Liver (tissue), 9 donors: Measurements from ENCODE around the gene MGME1. TPM values are rescaled to one million over a fixed set of nuclear protein-coding genes. Genes with fewer than 3 reads are reported as not detected.

Source experiments
- DNase-seq: peaks from one replicate; pipeline ENCODE4 v3.0.0-alpha.2; 2017; ENCODE audit warnings: low spot score
- H3K27ac ChIP-seq, 2 donors: one replicate each; pipeline ENCODE4 v1.7.0; 2013; ENCODE audit warnings: inconsistent platforms in 2 of 2, low read length in 2 of 2, control low read depth in 1 of 2, low read depth in 1 of 2, mild to moderate bottlenecking in 1 of 2
- H3K27me3 ChIP-seq, 4 donors: one replicate each; pipeline versions ENCODE4 v1.6.1 to v1.7.0; 2013; ENCODE audit warnings: low read length in 3 of 4, inconsistent platforms in 1 of 4, mild to moderate bottlenecking in 1 of 4, moderate library complexity in 1 of 4; ENCODE audit not compliant: control insufficient read depth in 4 of 4, insufficient read depth in 4 of 4
- H3K36me3 ChIP-seq, 4 donors: one replicate each; pipeline versions ENCODE4 v1.6.1 to v1.7.0; 2013; ENCODE audit warnings: low read length in 3 of 4, mild to moderate bottlenecking in 3 of 4, low read depth in 1 of 4, moderate library complexity in 1 of 4; ENCODE audit not compliant: control insufficient read depth in 4 of 4, insufficient read depth in 3 of 4
- H3K4me1 ChIP-seq, 4 donors: one replicate each; pipeline versions ENCODE4 v1.6.1 to v1.7.0; 2013; ENCODE audit warnings: low read length in 3 of 4, mild to moderate bottlenecking in 3 of 4, moderate library complexity in 1 of 4; ENCODE audit not compliant: control insufficient read depth in 4 of 4, insufficient read depth in 4 of 4
- H3K4me3 ChIP-seq, 3 donors: one replicate each; pipeline versions ENCODE4 v1.6.1 to v1.7.0; 2013; ENCODE audit warnings: low read length in 3 of 3, control low read depth in 1 of 3, low read depth in 1 of 3, mild to moderate bottlenecking in 1 of 3
- H3K9ac ChIP-seq, 2 donors: one replicate each; pipeline ENCODE4 v1.7.0; 2013; ENCODE audit warnings: low read length in 2 of 2, mild to moderate bottlenecking in 2 of 2, moderate library complexity in 2 of 2, control low read depth in 1 of 2, low read depth in 1 of 2
- H3K9me3 ChIP-seq, 4 donors: one replicate each; pipeline versions ENCODE4 v1.6.1 to v1.7.0; 2013; ENCODE audit warnings: low read length in 3 of 4; ENCODE audit not compliant: control insufficient read depth in 4 of 4
- EGR1 ChIP-seq, 2 donors: IDR thresholded peaks; 2 replicates each; pipeline ENCODE4 v1.6.1; 2016 to 2018; ENCODE audit warnings: antibody characterized with exemption in 2 of 2, low read depth in 2 of 2
- FOXA1 ChIP-seq: IDR thresholded peaks from 2 replicates; pipeline ENCODE4 v1.6.1; 2016; ENCODE audit warnings: antibody characterized with exemption
- FOXA2 ChIP-seq: IDR thresholded peaks from 2 replicates; pipeline ENCODE4 v1.6.1; 2016; ENCODE audit warnings: antibody characterized with exemption
- GABPA ChIP-seq, 2 donors: IDR thresholded peaks in 1 of 2; conservative IDR thresholded peaks in 1 of 2; 2 replicates each; pipeline ENCODE4 v1.6.1; 2016; ENCODE audit warnings: antibody characterized with exemption in 2 of 2, mild to moderate bottlenecking in 1 of 2, moderate library complexity in 1 of 2
- HNF4G ChIP-seq: IDR thresholded peaks from 2 replicates; pipeline ENCODE4 v1.6.1; 2016; ENCODE audit warnings: antibody characterized with exemption
- JUND ChIP-seq, 2 donors: IDR thresholded peaks; 2 replicates each; pipeline ENCODE4 v1.6.1; 2016; ENCODE audit warnings: antibody characterized with exemption in 2 of 2
- NR2F2 ChIP-seq: IDR thresholded peaks from 2 replicates; pipeline ENCODE4 v1.6.1; 2016; ENCODE audit warnings: antibody characterized with exemption
- RAD21 ChIP-seq, 2 donors: IDR thresholded peaks; 2 replicates each; pipeline ENCODE4 v1.6.1; 2016; ENCODE audit warnings: antibody characterized with exemption in 2 of 2, mild to moderate bottlenecking in 2 of 2
- RXRA ChIP-seq, 2 donors: IDR thresholded peaks; 2 replicates each; pipeline ENCODE4 v1.6.1; 2017 to 2018; ENCODE audit warnings: antibody characterized with exemption in 2 of 2, mild to moderate bottlenecking in 1 of 2
- SP1 ChIP-seq: IDR thresholded peaks from 2 replicates; pipeline ENCODE4 v1.6.1; 2018; ENCODE audit warnings: antibody characterized with exemption, mild to moderate bottlenecking
- TAF1 ChIP-seq: conservative IDR thresholded peaks from 2 replicates; pipeline ENCODE4 v1.6.1; 2016; ENCODE audit warnings: antibody characterized with exemption, mild to moderate bottlenecking
- YY1 ChIP-seq: IDR thresholded peaks from 2 replicates; pipeline ENCODE4 v1.6.1; 2016; ENCODE audit warnings: antibody characterized with exemption, mild to moderate bottlenecking
- WGBS: extraction: QIAGEN DNeasy Blood & Tissue Kit; methylation state at CpG from one replicate; pipeline ENCODE4 v1.1.7; 2013; 5-methylcytosine and 5-hydroxymethylcytosine counted together
- polyA plus RNA-seq, 2 donors: library from polyadenylated mRNA; stranded (reverse) in 1 of 2; unstranded in 1 of 2; fragments of 200-250 nt in 1 of 2; fragments of >200 nt in 1 of 2; fragmentation: Nextera tagmentation in 1 of 2; extraction: Ambion mirVana in 1 of 2; gene quantifications; one replicate each; pipeline versions ENCODE4 v1.2.1 to v1.2.3, GENCODE V29; 2013 to 2015
- total RNA-seq, 2 donors: library from RNA; depleted of rRNA; stranded (reverse); fragments of >200 nt; gene quantifications; one replicate each; pipeline ENCODE4 v1.2.3, GENCODE V29; 2014
- TF ChIP-seq, protein P1 (sequence below): IDR thresholded peaks from 2 replicates; pipeline ENCODE4 v1.6.1; 2016; ENCODE audit warnings: antibody characterized with exemption
- TF ChIP-seq, protein P2 (sequence below): IDR thresholded peaks from 2 replicates; pipeline ENCODE4 v1.6.1; 2016; ENCODE audit warnings: antibody characterized with exemption, mild to moderate bottlenecking
- TF ChIP-seq, protein P3 (sequence below): fragments of 150-350 bp; IDR thresholded peaks from 2 replicates; pipeline ENCODE4 v1.5.1; 2017; ENCODE audit warnings: improper control_type of control experiment, low read depth, low read length; ENCODE audit not compliant: missing input control
- TF ChIP-seq, protein P4 (sequence below): IDR thresholded peaks from 2 replicates; pipeline ENCODE4 v1.6.1; 2016; ENCODE audit warnings: antibody characterized with exemption
- TF ChIP-seq, protein P5 (sequence below): IDR thresholded peaks from 2 replicates; pipeline ENCODE4 v1.6.1; 2016; ENCODE audit warnings: antibody characterized with exemption
- donor health status: healthy.
- donor health status: healthy.
- donor health status: healthy.
- donor health status: healthy.
- donor health status: healthy.

The MGME1 gene
- total and polyA plus RNA-seq, 4 donors, result 4.2 to 26.8 (median 6.7) TPM

DNA sequence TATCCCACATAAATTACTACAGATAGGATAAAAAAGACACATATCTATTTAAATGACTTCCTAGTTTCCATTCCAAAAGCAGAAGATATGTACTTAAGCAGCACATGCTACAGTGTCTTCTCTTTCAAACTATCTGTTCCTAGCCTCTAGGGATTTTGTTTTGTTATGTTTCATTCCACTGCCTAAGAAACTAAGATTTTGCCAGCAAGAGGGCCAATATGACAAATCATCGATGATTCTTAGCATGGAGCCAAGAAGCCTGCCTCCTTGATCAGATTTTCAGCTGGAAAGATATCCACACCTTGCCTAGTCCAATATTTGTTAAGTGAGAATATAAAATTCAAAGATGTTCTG lies 7.3 kb upstream of the MGME1 start:
- no peaks in the 10 kb centered on the region for H3K27me3 ChIP-seq
- TF ChIP-seq, protein P1, sequence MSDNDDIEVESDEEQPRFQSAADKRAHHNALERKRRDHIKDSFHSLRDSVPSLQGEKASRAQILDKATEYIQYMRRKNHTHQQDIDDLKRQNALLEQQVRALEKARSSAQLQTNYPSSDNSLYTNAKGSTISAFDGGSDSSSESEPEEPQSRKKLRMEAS, result no peak
- TF ChIP-seq, protein P2, sequence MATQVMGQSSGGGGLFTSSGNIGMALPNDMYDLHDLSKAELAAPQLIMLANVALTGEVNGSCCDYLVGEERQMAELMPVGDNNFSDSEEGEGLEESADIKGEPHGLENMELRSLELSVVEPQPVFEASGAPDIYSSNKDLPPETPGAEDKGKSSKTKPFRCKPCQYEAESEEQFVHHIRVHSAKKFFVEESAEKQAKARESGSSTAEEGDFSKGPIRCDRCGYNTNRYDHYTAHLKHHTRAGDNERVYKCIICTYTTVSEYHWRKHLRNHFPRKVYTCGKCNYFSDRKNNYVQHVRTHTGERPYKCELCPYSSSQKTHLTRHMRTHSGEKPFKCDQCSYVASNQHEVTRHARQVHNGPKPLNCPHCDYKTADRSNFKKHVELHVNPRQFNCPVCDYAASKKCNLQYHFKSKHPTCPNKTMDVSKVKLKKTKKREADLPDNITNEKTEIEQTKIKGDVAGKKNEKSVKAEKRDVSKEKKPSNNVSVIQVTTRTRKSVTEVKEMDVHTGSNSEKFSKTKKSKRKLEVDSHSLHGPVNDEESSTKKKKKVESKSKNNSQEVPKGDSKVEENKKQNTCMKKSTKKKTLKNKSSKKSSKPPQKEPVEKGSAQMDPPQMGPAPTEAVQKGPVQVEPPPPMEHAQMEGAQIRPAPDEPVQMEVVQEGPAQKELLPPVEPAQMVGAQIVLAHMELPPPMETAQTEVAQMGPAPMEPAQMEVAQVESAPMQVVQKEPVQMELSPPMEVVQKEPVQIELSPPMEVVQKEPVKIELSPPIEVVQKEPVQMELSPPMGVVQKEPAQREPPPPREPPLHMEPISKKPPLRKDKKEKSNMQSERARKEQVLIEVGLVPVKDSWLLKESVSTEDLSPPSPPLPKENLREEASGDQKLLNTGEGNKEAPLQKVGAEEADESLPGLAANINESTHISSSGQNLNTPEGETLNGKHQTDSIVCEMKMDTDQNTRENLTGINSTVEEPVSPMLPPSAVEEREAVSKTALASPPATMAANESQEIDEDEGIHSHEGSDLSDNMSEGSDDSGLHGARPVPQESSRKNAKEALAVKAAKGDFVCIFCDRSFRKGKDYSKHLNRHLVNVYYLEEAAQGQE, result no peak
- TF ChIP-seq FOXA1, result no peak
- TF ChIP-seq FOXA2, result no peak
- TF ChIP-seq SP1, result no peak
- TF ChIP-seq, protein P3, sequence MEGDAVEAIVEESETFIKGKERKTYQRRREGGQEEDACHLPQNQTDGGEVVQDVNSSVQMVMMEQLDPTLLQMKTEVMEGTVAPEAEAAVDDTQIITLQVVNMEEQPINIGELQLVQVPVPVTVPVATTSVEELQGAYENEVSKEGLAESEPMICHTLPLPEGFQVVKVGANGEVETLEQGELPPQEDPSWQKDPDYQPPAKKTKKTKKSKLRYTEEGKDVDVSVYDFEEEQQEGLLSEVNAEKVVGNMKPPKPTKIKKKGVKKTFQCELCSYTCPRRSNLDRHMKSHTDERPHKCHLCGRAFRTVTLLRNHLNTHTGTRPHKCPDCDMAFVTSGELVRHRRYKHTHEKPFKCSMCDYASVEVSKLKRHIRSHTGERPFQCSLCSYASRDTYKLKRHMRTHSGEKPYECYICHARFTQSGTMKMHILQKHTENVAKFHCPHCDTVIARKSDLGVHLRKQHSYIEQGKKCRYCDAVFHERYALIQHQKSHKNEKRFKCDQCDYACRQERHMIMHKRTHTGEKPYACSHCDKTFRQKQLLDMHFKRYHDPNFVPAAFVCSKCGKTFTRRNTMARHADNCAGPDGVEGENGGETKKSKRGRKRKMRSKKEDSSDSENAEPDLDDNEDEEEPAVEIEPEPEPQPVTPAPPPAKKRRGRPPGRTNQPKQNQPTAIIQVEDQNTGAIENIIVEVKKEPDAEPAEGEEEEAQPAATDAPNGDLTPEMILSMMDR, result no peak
- TF ChIP-seq, protein P4, sequence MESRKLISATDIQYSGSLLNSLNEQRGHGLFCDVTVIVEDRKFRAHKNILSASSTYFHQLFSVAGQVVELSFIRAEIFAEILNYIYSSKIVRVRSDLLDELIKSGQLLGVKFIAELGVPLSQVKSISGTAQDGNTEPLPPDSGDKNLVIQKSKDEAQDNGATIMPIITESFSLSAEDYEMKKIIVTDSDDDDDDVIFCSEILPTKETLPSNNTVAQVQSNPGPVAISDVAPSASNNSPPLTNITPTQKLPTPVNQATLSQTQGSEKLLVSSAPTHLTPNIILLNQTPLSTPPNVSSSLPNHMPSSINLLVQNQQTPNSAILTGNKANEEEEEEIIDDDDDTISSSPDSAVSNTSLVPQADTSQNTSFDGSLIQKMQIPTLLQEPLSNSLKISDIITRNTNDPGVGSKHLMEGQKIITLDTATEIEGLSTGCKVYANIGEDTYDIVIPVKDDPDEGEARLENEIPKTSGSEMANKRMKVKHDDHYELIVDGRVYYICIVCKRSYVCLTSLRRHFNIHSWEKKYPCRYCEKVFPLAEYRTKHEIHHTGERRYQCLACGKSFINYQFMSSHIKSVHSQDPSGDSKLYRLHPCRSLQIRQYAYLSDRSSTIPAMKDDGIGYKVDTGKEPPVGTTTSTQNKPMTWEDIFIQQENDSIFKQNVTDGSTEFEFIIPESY, result no peak
- no peak for TF ChIP-seq RAD21 (IDR thresholded peaks at IDR 0.05)
- TF ChIP-seq, protein P5, sequence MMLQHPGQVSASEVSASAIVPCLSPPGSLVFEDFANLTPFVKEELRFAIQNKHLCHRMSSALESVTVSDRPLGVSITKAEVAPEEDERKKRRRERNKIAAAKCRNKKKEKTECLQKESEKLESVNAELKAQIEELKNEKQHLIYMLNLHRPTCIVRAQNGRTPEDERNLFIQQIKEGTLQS, result no peak
- TF ChIP-seq NR2F2, result no peak
- no peak for TF ChIP-seq TAF1
- TF ChIP-seq YY1, result no peak
- TF ChIP-seq GABPA (IDR thresholded peaks at IDR 0.05 in 1 of 2, conservative IDR thresholded peaks at IDR 0.05 in 1 of 2), result no peak
- no peak for TF ChIP-seq HNF4G
- TF ChIP-seq JUND (IDR thresholded peaks at IDR 0.05), result no peak
- no peak for TF ChIP-seq RXRA (IDR thresholded peaks at IDR 0.05)
- no peak for TF ChIP-seq EGR1 (IDR thresholded peaks at IDR 0.05; ENCODE audit: low read depth in 2 of 2)
- H3K27ac ChIP-seq, result peak overlapping the region; percentile 1 to 67
- peak overlapping the region in 1 of 2 donors; percentile 65 for H3K9ac ChIP-seq
- 52% methylated on average over 1 of the region's 1 CpG for WGBS
- H3K36me3 ChIP-seq, result peaks cover 0 to 1% (median 0%) of the 10 kb centered on the region in 4 donors
- no peak overlapping the region for H3K4me3 ChIP-seq
- no peak for DNase-seq
- H3K4me1 ChIP-seq, result peaks cover 11 to 69% (median 57%) of the 10 kb centered on the region in 4 donors
- H3K9me3 ChIP-seq, result no peaks in the 10 kb centered on the region
